ENCODE results near the gene RALGAPA1. TPM values are rescaled to one million over a fixed set of nuclear protein-coding genes. Genes with fewer than 3 reads are reported as not detected.
"Not testable (repeated sequence)": the region's sequence is repeated elsewhere in the genome, so short reads cannot be mapped to it uniquely, and the experiment has no call there.

RALGAPA1 gene
- total RNA-seq, 2 experiments from 2014 or later: 29.5 to 31.7 TPM

- no peak for DNase-seq
- ChIA-PET CTCF (no interaction called here), POLR2A (no interaction called here)
- peaks cover 15% of the 10 kb centered on the region for H3K9me3 Mint-ChIP-seq (ENCODE audit: insufficient read depth)
- no peak overlapping the region for H3K4me3 Mint-ChIP-seq
- no peak overlapping the region for H3K27ac Mint-ChIP-seq
- no peak for ATAC-seq
- no peaks in the 10 kb centered on the region for H3K27me3 Mint-ChIP-seq (ENCODE audit: low read depth)
- H3K36me3 Mint-ChIP-seq (ENCODE audit: low read depth): peaks cover 38% of the 10 kb centered on the region
- no peaks in the 10 kb centered on the region for H3K4me1 Mint-ChIP-seq (ENCODE audit: low read depth)
Observed at GRCh38 chr14:35637269-35637668, 171.8 kb downstream of the RALGAPA1 start.

GRCh38 chr14:35632676-35633075 lies 176.4 kb downstream of the RALGAPA1 start:
- Mint-ChIP-seq H3K36me3 (ENCODE audit: low read depth) (peaks cover 20% of the 10 kb centered on the region), H3K27me3 (ENCODE audit: low read depth) (no peaks in the 10 kb centered on the region), H3K4me1 (ENCODE audit: low read depth) (no peaks in the 10 kb centered on the region), H3K27ac (no peak overlapping the region), H3K4me3 (no peak overlapping the region), H3K9me3 (ENCODE audit: insufficient read depth) (peaks cover 3% of the 10 kb centered on the region)
- no peak for DNase-seq
- CTCF ChIA-PET: interaction anchor here (0.9 kb wide), 1 partner anchor 17 kb away, joined by 3 read pairs; no protein-coding TSS in a partner anchor
- POLR2A ChIA-PET: no interaction called here
- no peak for ATAC-seq

GRCh38 chr14:35632271-35632670 lies 176.8 kb downstream of the RALGAPA1 start:
- DNase-seq (no peak), ATAC-seq (no peak)
- peaks cover 16% of the 10 kb centered on the region for H3K36me3 Mint-ChIP-seq (ENCODE audit: low read depth)
- ChIA-PET POLR2A (no interaction called here), CTCF (interaction anchor here (0.9 kb wide), 1 partner anchor 17 kb away, joined by 3 read pairs; no protein-coding TSS in a partner anchor)
- H3K4me3 Mint-ChIP-seq: no peak overlapping the region
- H3K27me3 Mint-ChIP-seq (ENCODE audit: low read depth): no peaks in the 10 kb centered on the region
- no peaks in the 10 kb centered on the region for H3K4me1 Mint-ChIP-seq (ENCODE audit: low read depth)
- no peak overlapping the region for H3K27ac Mint-ChIP-seq
- H3K9me3 Mint-ChIP-seq (ENCODE audit: insufficient read depth): no peaks in the 10 kb centered on the region

GRCh38 chr14:35631071-35631805 lies 177.9 kb downstream of the RALGAPA1 start:
- ATAC-seq (no peak), DNase-seq (no peak)
- H3K27ac Mint-ChIP-seq: no peak overlapping the region
- peaks cover 11% of the 10 kb centered on the region for H3K36me3 Mint-ChIP-seq (ENCODE audit: low read depth)
- ChIA-PET POLR2A (no interaction called here), CTCF (no interaction called here)
- H3K4me3 Mint-ChIP-seq: no peak overlapping the region
- H3K9me3 Mint-ChIP-seq (ENCODE audit: insufficient read depth): no peaks in the 10 kb centered on the region
- no peaks in the 10 kb centered on the region for H3K27me3 Mint-ChIP-seq (ENCODE audit: low read depth)
- no peaks in the 10 kb centered on the region for H3K4me1 Mint-ChIP-seq (ENCODE audit: low read depth)

GRCh38 chr14:35628989-35629388 lies 180.1 kb downstream of the RALGAPA1 start:
- no peak for ATAC-seq
- Mint-ChIP-seq H3K27me3 (ENCODE audit: low read depth) (no peaks in the 10 kb centered on the region), H3K4me1 (ENCODE audit: low read depth) (no peaks in the 10 kb centered on the region), H3K27ac (no peak overlapping the region), H3K36me3 (ENCODE audit: low read depth) (peaks cover 9% of the 10 kb centered on the region), H3K9me3 (ENCODE audit: insufficient read depth) (no peaks in the 10 kb centered on the region), H3K4me3 (no peak overlapping the region)
- ChIA-PET CTCF (no interaction called here), POLR2A (no interaction called here)
- DNase-seq: no peak

GRCh38 chr14:35626947-35627346 lies 182.1 kb downstream of the RALGAPA1 start:
- ATAC-seq; DNase-seq; H3K9me3 Mint-ChIP-seq (ENCODE audit: insufficient read depth); H3K4me3 Mint-ChIP-seq; H3K27me3 Mint-ChIP-seq (ENCODE audit: low read depth); H3K27ac Mint-ChIP-seq; POLR2A ChIA-PET; H3K4me1 Mint-ChIP-seq (ENCODE audit: low read depth); CTCF ChIA-PET: not testable (repeated sequence)
- peaks cover 12% of the 10 kb centered on the region for H3K36me3 Mint-ChIP-seq (ENCODE audit: low read depth)

- H3K4me1 Mint-ChIP-seq (ENCODE audit: low read depth); H3K27ac Mint-ChIP-seq; H3K4me3 Mint-ChIP-seq; DNase-seq; CTCF ChIA-PET; ATAC-seq; H3K9me3 Mint-ChIP-seq (ENCODE audit: insufficient read depth); H3K27me3 Mint-ChIP-seq (ENCODE audit: low read depth); POLR2A ChIA-PET: not testable (repeated sequence)
- peaks cover 30% of the 10 kb centered on the region for H3K36me3 Mint-ChIP-seq (ENCODE audit: low read depth)
Observed at GRCh38 chr14:35621996-35622395, 187.1 kb downstream of the RALGAPA1 start.

- POLR2A ChIA-PET: not testable (repeated sequence)
Observed at GRCh38 chr14:35619998-35620397, 189.1 kb downstream of the RALGAPA1 start.

GRCh38 chr14:35619461-35619860 lies 189.6 kb downstream of the RALGAPA1 start:
- H3K4me3 Mint-ChIP-seq; ATAC-seq; H3K27me3 Mint-ChIP-seq (ENCODE audit: low read depth); H3K4me1 Mint-ChIP-seq (ENCODE audit: low read depth); DNase-seq; H3K27ac Mint-ChIP-seq; CTCF ChIA-PET; POLR2A ChIA-PET; H3K9me3 Mint-ChIP-seq (ENCODE audit: insufficient read depth): not testable (repeated sequence)
- peaks cover 24% of the 10 kb centered on the region for H3K36me3 Mint-ChIP-seq (ENCODE audit: low read depth)

More at GRCh38 chr14:35619998-35620397, 189.1 kb downstream of the RALGAPA1 start:
- CTCF ChIA-PET; DNase-seq; H3K9me3 Mint-ChIP-seq (ENCODE audit: insufficient read depth); ATAC-seq; H3K27me3 Mint-ChIP-seq (ENCODE audit: low read depth); H3K4me1 Mint-ChIP-seq (ENCODE audit: low read depth); H3K4me3 Mint-ChIP-seq; H3K27ac Mint-ChIP-seq: not testable (repeated sequence)
- H3K36me3 Mint-ChIP-seq (ENCODE audit: low read depth): peaks cover 27% of the 10 kb centered on the region

GRCh38 chr14:35617500-35617899 lies 191.6 kb downstream of the RALGAPA1 start:
- ATAC-seq (no peak), DNase-seq (no peak)
- Mint-ChIP-seq H3K36me3 (ENCODE audit: low read depth) (peaks cover 24% of the 10 kb centered on the region), H3K4me3 (no peak overlapping the region), H3K9me3 (ENCODE audit: insufficient read depth) (no peaks in the 10 kb centered on the region), H3K4me1 (ENCODE audit: low read depth) (no peaks in the 10 kb centered on the region), H3K27me3 (ENCODE audit: low read depth) (no peaks in the 10 kb centered on the region), H3K27ac (no peak overlapping the region)
- CTCF ChIA-PET: no interaction called here
- POLR2A ChIA-PET: no interaction called here

- ChIA-PET POLR2A (no interaction called here), CTCF (no interaction called here)
- no peak overlapping the region for H3K27ac Mint-ChIP-seq
- DNase-seq: no peak
- peaks cover 5% of the 10 kb centered on the region for H3K4me1 Mint-ChIP-seq (ENCODE audit: low read depth)
- no peak for ATAC-seq
- peaks cover 29% of the 10 kb centered on the region for H3K36me3 Mint-ChIP-seq (ENCODE audit: low read depth)
- no peaks in the 10 kb centered on the region for H3K9me3 Mint-ChIP-seq (ENCODE audit: insufficient read depth)
- no peak overlapping the region for H3K4me3 Mint-ChIP-seq
- no peaks in the 10 kb centered on the region for H3K27me3 Mint-ChIP-seq (ENCODE audit: low read depth)
Observed at GRCh38 chr14:35607380-35607779, 201.7 kb downstream of the RALGAPA1 start.

GRCh38 chr14:35600253-35600652 lies 208.8 kb downstream of the RALGAPA1 start:
- no peaks in the 10 kb centered on the region for H3K27me3 Mint-ChIP-seq (ENCODE audit: low read depth)
- CTCF ChIA-PET: no interaction called here
- ATAC-seq (no peak), DNase-seq (no peak)
- H3K4me1 Mint-ChIP-seq (ENCODE audit: low read depth): no peaks in the 10 kb centered on the region
- H3K4me3 Mint-ChIP-seq: no peak overlapping the region
- peaks cover 10% of the 10 kb centered on the region for H3K9me3 Mint-ChIP-seq (ENCODE audit: insufficient read depth)
- peaks cover 26% of the 10 kb centered on the region for H3K36me3 Mint-ChIP-seq (ENCODE audit: low read depth)
- H3K27ac Mint-ChIP-seq: no peak overlapping the region
- POLR2A ChIA-PET: interaction anchor here (0.7 kb wide), 1 partner anchor 170 kb away, joined by 3 read pairs; no protein-coding TSS in a partner anchor

GRCh38 chr14:35594616-35595015 lies 214.5 kb downstream of the RALGAPA1 start:
- H3K27ac Mint-ChIP-seq: no peak overlapping the region
- H3K4me3 Mint-ChIP-seq: no peak overlapping the region

More at GRCh38 chr14:35594616-35595015, 214.5 kb downstream of the RALGAPA1 start:
- H3K27me3 Mint-ChIP-seq (ENCODE audit: low read depth): no peaks in the 10 kb centered on the region
- no peaks in the 10 kb centered on the region for H3K9me3 Mint-ChIP-seq (ENCODE audit: insufficient read depth)
- DNase-seq (no peak), ATAC-seq (no peak)
- ChIA-PET CTCF (no interaction called here), POLR2A (no interaction called here)
- peaks cover 25% of the 10 kb centered on the region for H3K36me3 Mint-ChIP-seq (ENCODE audit: low read depth)
- H3K4me1 Mint-ChIP-seq (ENCODE audit: low read depth): no peaks in the 10 kb centered on the region

Measured in activated CD8-positive, alpha-beta T cell treated with anti-CD3 and anti-CD28 coated beads, Interleukin-2, amount 10 ng/mL, durations not matched to agents 7 days and 5 days (primary cell).